ENCODE data around the gene PIAS4. TPM values are rescaled to one million over a fixed set of nuclear protein-coding genes. Genes with fewer than 3 reads are reported as not detected.
A peak's percentile ranks its signal among the peaks of the same experiment; 100 is the strongest.

The PIAS4 gene
- total and polyA plus RNA-seq, 10 of the 15 experiments (the other 5 are each of a cell fraction or from before 2014, with no cell fraction given), result 0.13 to 25.1 (median 11.3) TPM

DNA sequence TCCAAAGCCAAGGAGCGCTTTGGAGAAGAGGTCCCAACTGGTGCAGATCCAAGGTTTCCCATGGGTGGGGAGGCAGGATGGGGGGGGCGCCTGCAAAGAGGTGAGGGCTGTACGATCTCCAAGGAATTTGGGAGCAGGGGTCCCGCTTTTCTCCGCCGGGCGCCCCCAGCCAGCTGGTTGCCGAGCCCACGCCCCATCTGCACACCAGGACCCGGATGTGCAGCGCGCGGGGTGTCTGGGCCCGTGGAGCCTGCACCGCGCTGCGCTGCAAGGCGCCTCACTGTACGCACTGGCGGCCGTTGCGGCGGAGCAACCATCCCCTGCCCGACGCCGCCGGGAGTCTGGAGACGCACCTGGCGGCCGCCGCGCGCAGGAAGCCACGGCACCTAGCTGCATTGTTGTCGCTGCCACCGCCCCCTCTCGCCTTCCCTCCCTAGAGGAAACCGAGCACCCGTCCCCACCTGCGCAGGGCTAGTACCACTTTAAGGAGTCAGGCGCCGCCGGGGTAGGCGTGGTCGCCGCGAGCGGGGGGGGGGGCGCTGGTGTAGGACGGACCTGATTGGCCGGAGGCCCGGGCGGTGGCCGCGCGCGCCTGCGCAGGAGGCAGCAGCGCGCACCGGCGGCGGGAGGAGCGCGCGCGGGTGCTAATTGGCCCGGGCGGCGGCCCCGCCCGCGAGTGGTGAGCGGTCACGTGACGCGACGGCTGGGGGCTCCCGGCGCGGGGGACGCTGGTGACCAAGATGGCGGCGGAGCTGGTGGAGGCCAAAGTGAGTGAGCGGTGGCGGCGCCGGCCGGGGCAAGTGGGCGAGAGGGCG, at the start of gene PIAS4 (continued):
- TF ChIP-seq, protein P1, sequence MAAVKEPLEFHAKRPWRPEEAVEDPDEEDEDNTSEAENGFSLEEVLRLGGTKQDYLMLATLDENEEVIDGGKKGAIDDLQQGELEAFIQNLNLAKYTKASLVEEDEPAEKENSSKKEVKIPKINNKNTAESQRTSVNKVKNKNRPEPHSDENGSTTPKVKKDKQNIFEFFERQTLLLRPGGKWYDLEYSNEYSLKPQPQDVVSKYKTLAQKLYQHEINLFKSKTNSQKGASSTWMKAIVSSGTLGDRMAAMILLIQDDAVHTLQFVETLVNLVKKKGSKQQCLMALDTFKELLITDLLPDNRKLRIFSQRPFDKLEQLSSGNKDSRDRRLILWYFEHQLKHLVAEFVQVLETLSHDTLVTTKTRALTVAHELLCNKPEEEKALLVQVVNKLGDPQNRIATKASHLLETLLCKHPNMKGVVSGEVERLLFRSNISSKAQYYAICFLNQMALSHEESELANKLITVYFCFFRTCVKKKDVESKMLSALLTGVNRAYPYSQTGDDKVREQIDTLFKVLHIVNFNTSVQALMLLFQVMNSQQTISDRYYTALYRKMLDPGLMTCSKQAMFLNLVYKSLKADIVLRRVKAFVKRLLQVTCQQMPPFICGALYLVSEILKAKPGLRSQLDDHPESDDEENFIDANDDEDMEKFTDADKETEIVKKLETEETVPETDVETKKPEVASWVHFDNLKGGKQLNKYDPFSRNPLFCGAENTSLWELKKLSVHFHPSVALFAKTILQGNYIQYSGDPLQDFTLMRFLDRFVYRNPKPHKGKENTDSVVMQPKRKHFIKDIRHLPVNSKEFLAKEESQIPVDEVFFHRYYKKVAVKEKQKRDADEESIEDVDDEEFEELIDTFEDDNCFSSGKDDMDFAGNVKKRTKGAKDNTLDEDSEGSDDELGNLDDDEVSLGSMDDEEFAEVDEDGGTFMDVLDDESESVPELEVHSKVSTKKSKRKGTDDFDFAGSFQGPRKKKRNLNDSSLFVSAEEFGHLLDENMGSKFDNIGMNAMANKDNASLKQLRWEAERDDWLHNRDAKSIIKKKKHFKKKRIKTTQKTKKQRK (IDR thresholded peaks at IDR 0.05; ENCODE audit: low read depth, low read length), result no peak
- TF ChIP-seq, protein P2, sequence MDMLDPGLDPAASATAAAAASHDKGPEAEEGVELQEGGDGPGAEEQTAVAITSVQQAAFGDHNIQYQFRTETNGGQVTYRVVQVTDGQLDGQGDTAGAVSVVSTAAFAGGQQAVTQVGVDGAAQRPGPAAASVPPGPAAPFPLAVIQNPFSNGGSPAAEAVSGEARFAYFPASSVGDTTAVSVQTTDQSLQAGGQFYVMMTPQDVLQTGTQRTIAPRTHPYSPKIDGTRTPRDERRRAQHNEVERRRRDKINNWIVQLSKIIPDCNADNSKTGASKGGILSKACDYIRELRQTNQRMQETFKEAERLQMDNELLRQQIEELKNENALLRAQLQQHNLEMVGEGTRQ (IDR thresholded peaks at IDR 0.05; ENCODE audit: borderline replicate concordance, low read depth, low read length), result peak; percentile 91
- TF ChIP-seq MEF2B (IDR thresholded peaks at IDR 0.05; ENCODE audit: partially characterized antibody, poor library complexity, severe bottlenecking), result peak; percentile 62
- TF ChIP-seq, protein P3, sequence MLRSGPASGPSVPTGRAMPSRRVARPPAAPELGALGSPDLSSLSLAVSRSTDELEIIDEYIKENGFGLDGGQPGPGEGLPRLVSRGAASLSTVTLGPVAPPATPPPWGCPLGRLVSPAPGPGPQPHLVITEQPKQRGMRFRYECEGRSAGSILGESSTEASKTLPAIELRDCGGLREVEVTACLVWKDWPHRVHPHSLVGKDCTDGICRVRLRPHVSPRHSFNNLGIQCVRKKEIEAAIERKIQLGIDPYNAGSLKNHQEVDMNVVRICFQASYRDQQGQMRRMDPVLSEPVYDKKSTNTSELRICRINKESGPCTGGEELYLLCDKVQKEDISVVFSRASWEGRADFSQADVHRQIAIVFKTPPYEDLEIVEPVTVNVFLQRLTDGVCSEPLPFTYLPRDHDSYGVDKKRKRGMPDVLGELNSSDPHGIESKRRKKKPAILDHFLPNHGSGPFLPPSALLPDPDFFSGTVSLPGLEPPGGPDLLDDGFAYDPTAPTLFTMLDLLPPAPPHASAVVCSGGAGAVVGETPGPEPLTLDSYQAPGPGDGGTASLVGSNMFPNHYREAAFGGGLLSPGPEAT (IDR thresholded peaks at IDR 0.05; ENCODE audit: low read depth), result peak; percentile 76
- TF ChIP-seq BACH1 (IDR thresholded peaks at IDR 0.05; ENCODE audit: borderline replicate concordance), result peak; percentile 67
- TF ChIP-seq, protein P4, sequence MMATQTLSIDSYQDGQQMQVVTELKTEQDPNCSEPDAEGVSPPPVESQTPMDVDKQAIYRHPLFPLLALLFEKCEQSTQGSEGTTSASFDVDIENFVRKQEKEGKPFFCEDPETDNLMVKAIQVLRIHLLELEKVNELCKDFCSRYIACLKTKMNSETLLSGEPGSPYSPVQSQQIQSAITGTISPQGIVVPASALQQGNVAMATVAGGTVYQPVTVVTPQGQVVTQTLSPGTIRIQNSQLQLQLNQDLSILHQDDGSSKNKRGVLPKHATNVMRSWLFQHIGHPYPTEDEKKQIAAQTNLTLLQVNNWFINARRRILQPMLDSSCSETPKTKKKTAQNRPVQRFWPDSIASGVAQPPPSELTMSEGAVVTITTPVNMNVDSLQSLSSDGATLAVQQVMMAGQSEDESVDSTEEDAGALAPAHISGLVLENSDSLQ (IDR thresholded peaks at IDR 0.05), result peak; percentile 27; the same call in 1 of the 2 replicates
- TF ChIP-seq ZNF24 (IDR thresholded peaks at IDR 0.05), result 0 out of 2 replicates have a peak, but pooled peaks have one; percentile 12
- TF ChIP-seq KLF5 (IDR thresholded peaks at IDR 0.05; ENCODE audit: partially characterized antibody), result peak; percentile 70
- TF ChIP-seq, protein P5, sequence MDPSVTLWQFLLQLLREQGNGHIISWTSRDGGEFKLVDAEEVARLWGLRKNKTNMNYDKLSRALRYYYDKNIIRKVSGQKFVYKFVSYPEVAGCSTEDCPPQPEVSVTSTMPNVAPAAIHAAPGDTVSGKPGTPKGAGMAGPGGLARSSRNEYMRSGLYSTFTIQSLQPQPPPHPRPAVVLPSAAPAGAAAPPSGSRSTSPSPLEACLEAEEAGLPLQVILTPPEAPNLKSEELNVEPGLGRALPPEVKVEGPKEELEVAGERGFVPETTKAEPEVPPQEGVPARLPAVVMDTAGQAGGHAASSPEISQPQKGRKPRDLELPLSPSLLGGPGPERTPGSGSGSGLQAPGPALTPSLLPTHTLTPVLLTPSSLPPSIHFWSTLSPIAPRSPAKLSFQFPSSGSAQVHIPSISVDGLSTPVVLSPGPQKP (IDR thresholded peaks at IDR 0.05; ENCODE audit: low read depth, low read length), result no peak
- TF ChIP-seq NR2C1 (IDR thresholded peaks at IDR 0.05), result peak; percentile 30
- TF ChIP-seq SREBF1 (IDR thresholded peaks at IDR 0.05; ENCODE audit: low read length), result no peak
- TF ChIP-seq SMAD5 (IDR thresholded peaks at IDR 0.05; ENCODE audit: low read depth), result no peak
- TF ChIP-seq MXI1 (IDR thresholded peaks at IDR 0.05; ENCODE audit: low read depth, low read length), result peak; percentile 42; the same call in 1 of the 2 replicates
- TF ChIP-seq TAF1 (IDR thresholded peaks at IDR 0.05; ENCODE audit: borderline replicate concordance, low read depth, low read length), result peak; percentile 90; the same call in 1 of the 2 replicates
- TF ChIP-seq RELA (IDR thresholded peaks at IDR 0.05; ENCODE audit: borderline replicate concordance, partially characterized antibody), result peak; percentile 57
- TF ChIP-seq POLR2A (IDR thresholded peaks at IDR 0.05; ENCODE audit: low read depth, low read length), result peak; percentile 92
- TF ChIP-seq, protein P6, sequence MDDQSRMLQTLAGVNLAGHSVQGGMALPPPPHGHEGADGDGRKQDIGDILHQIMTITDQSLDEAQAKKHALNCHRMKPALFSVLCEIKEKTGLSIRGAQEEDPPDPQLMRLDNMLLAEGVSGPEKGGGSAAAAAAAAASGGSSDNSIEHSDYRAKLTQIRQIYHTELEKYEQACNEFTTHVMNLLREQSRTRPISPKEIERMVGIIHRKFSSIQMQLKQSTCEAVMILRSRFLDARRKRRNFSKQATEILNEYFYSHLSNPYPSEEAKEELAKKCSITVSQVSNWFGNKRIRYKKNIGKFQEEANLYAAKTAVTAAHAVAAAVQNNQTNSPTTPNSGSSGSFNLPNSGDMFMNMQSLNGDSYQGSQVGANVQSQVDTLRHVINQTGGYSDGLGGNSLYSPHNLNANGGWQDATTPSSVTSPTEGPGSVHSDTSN (IDR thresholded peaks at IDR 0.05; ENCODE audit: insufficient replicate concordance, low read depth, low read length), result no peak
- peak; percentile 94 for TF ChIP-seq LARP7 (IDR thresholded peaks at IDR 0.05)
- 0 out of 2 replicates have a peak, but pooled peaks have one; percentile 17 for TF ChIP-seq SMARCA5 (IDR thresholded peaks at IDR 0.05)
- TF ChIP-seq ZSCAN29 (IDR thresholded peaks at IDR 0.05), result no peak
